K562 treated with DMSO at 1 percent for 12 hours (cell line): ENCODE data around the gene ZDHHC19. TPM values are rescaled to one million over a fixed set of nuclear protein-coding genes. Genes with fewer than 3 reads are reported as not detected.

Source experiments
- total RNA-seq: library from RNA; unstranded; fragments of 300-600 nt; gene quantifications from 2 replicates; pipeline ENCODE4 v1.2.3, GENCODE V29; 2022; ENCODE audit not compliant: insufficient read depth

The ZDHHC19 gene, protein sequence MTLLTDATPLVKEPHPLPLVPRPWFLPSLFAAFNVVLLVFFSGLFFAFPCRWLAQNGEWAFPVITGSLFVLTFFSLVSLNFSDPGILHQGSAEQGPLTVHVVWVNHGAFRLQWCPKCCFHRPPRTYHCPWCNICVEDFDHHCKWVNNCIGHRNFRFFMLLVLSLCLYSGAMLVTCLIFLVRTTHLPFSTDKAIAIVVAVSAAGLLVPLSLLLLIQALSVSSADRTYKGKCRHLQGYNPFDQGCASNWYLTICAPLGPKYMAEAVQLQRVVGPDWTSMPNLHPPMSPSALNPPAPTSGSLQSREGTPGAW
- total RNA-seq = 5.2 and 7.7 TPM in 2 replicates

DNA sequence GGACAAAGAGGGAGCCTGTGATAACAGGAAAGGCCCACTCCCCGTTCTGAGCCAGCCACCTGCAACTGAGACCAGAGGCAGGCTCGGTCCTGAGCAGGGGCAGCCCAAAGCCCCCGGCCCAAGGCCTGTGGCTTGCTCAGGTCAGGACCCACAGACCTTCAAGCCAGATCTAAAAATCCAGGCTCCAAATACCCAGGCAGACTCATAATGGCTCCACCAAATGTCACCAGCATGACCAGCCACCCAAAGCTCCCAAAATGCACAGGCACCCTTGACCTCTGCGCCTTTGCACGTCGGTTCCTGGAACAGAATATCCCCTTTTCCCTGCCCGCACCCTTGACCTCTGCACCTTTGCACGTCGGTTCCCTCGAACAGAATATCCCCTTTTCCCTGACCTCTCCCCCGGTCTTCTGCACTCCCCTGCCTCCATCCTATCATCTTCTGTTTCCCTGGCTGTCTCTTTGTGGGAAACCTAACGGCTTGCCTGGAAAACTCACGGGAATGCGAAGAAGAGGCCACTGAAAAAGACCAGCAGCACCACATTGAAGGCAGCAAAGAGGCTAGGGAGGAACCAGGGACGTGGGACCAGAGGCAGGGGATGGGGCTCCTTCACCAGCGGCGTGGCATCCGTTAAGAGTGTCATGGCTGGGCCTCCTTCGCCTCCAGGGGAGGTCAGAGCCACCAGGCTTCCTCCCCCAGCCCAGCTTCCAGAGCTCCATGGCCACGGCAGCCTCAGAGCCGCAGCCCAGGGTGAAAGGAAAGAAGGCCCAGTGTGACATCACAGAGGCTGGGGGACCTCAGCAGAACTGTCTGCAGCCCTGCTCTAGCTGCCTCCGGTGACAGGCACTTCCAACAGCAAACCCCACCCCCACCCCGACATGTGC, at the start of gene ZDHHC19:
TSS of gene ZDHHC19 (minus strand) at position 728 of the 884 bp plus-strand sequence. CDS start at position 643, 85 bp downstream.

DNA sequence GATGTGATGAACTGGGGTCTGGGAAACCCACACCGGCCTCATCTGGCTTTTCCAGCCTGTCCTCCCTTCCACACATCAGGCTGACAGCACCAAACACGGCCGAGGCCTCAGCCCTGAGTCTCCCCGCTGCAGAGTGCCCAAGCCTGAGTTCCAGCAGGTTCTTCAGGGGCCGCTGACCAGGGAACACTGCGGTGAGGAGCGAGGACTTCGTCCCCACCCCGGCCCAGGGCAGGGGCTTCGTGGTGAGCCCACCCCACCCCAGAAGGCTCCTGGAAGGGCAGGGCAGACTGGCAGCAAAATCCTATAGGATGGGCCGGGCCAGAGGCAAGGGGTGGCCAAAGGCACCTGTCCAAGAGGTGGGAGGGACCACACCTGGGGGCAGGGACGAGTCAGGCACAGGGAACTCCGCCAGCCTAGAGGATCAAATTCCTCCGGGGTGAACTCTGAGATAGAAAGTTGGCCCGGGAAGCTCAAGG, 4.9 kb upstream of the ZDHHC19 start, which contains the start of gene SLC51A:
TSS of gene SLC51A (plus strand) at position 446 of the 476 bp plus-strand sequence. CDS start 179 bp downstream, outside the sequence.

Other genes with a start within 250 kb of the ZDHHC19 start
- gene TFRC, start 129.3 kb downstream of the ZDHHC19 start, total RNA-seq = 28.9 and 95.7 TPM in 2 replicates
- gene SLC51A, start 5.1 kb upstream of the ZDHHC19 start, total RNA-seq = 2.7 TPM in 1 of 2 replicates, not detected in the other
- gene PCYT1A, start 76.3 kb upstream of the ZDHHC19 start, total RNA-seq = 23.9 and 59.8 TPM in 2 replicates
- gene DYNLT2B, start 106.8 kb upstream of the ZDHHC19 start, total RNA-seq = 12.3 and 29.8 TPM in 2 replicates
- gene TM4SF19, start 127.0 kb upstream of the ZDHHC19 start, total RNA-seq = 3.6 and 14.1 TPM in 2 replicates
- 3.9 and 17.1 TPM in 2 replicates for gene UBXN7, start 221.0 kb upstream of the ZDHHC19 start, total RNA-seq